Stimulated activated CD8-positive, alpha-beta memory T cell treated with anti-CD3 and anti-CD28 coated beads, Interleukin-2, amount 100 ng/mL, for 48 hours (primary cell): ENCODE data around the gene SEH1L.
"Not testable (repeated sequence)": the region's sequence is repeated elsewhere in the genome, so short reads cannot be mapped to it uniquely, and the experiment has no call there.

Source experiments
- DNase-seq, 2 donors: peaks; one replicate each; pipeline ENCODE4 v3.0.0-alpha.2; 2020; ENCODE audit warnings: low read depth in 2 of 2

Gene SEH1L

GRCh38 chr18:12996661-12997292 lies 49.0 kb downstream of the SEH1L start:
- DNase-seq = no peak

GRCh38 chr18:12997330-12997729 lies 49.5 kb downstream of the SEH1L start:
- DNase-seq = not testable (repeated sequence)

- DNase-seq = no peak
Observed at GRCh38 chr18:12998332-12999060, 50.7 kb downstream of the SEH1L start.

GRCh38 chr18:13003466-13003896 lies 55.7 kb downstream of the SEH1L start:
- peak in 1 of 2 donors; percentile 12 for DNase-seq

GRCh38 chr18:13004396-13004795 lies 56.6 kb downstream of the SEH1L start:
- DNase-seq = no peak

GRCh38 chr18:13005289-13005688 lies 57.5 kb downstream of the SEH1L start:
- DNase-seq = no peak

- no peak for DNase-seq
Observed at GRCh38 chr18:13006531-13007247, 58.9 kb downstream of the SEH1L start.

- no peak for DNase-seq
Observed at GRCh38 chr18:13007248-13007560, 59.4 kb downstream of the SEH1L start.

- DNase-seq = no peak
Observed at GRCh38 chr18:13011719-13012118, 63.9 kb downstream of the SEH1L start.

GRCh38 chr18:13014232-13014631 lies 66.4 kb downstream of the SEH1L start:
- DNase-seq = no peak

GRCh38 chr18:13014818-13015217 lies 67.0 kb downstream of the SEH1L start:
- no peak for DNase-seq

GRCh38 chr18:13017247-13017875 lies 69.5 kb downstream of the SEH1L start:
- no peak for DNase-seq

GRCh38 chr18:13018374-13018773 lies 70.6 kb downstream of the SEH1L start:
- no peak for DNase-seq

GRCh38 chr18:13019301-13019700 lies 71.5 kb downstream of the SEH1L start:
- DNase-seq = no peak

- no peak for DNase-seq
Observed at GRCh38 chr18:13022644-13023043, 74.8 kb downstream of the SEH1L start.

GRCh38 chr18:13025233-13025632 lies 77.4 kb downstream of the SEH1L start:
- no peak for DNase-seq

- no peak for DNase-seq
Observed at GRCh38 chr18:13026583-13027270, 78.9 kb downstream of the SEH1L start.

- no peak for DNase-seq
Observed at GRCh38 chr18:13028869-13029268, 81.1 kb downstream of the SEH1L start.

- no peak for DNase-seq
Observed at GRCh38 chr18:13032173-13032572, 84.4 kb downstream of the SEH1L start.

- no peak for DNase-seq
Observed at GRCh38 chr18:13035249-13035914, 87.6 kb downstream of the SEH1L start.

GRCh38 chr18:13036622-13037320 lies 89.0 kb downstream of the SEH1L start:
- no peak for DNase-seq
